ENCODE measurements around the gene SMIM9. TPM values are rescaled to one million over a fixed set of nuclear protein-coding genes. Genes with fewer than 3 reads are reported as not detected.

SMIM9 gene
- total RNA-seq, 1 experiment from 2014 or later = not detected

GRCh38 chrX:154804261-154804956, 30.1 kb downstream of the SMIM9 start:
- Histone ChIP-seq H3K4me3 (replicated peaks in 1 of 2; ENCODE audit: low read depth in 1 of 2, low read length in 2 of 2) (peak overlapping the region; percentile 47 to 62), H3K27me3 (ENCODE audit: insufficient read depth, low read length) (no peaks in the 10 kb centered on the region), H3K9me3 (ENCODE audit: control insufficient read depth in 1 of 2, insufficient read depth in 1 of 2, low read depth in 1 of 2, low read length in 2 of 2) (no peaks in the 10 kb centered on the region), H3K9me2 (ENCODE audit: insufficient read depth) (no peaks in the 10 kb centered on the region), H3K79me2 (ENCODE audit: insufficient read depth, low read length) (no peaks in the 10 kb centered on the region), H3K4me1 (ENCODE audit: control insufficient read depth in 1 of 2, insufficient read depth in 2 of 2, low read length in 2 of 2) (peaks cover 11 to 27% of the 10 kb centered on the region in 2 experiments), H3K27ac (ENCODE audit: low read depth, low read length) (no peak overlapping the region), H3K9ac (ENCODE audit: low read length) (peak overlapping the region; percentile 52), H3K4me2 (ENCODE audit: low read length) (peak overlapping the region; percentile 82), H3K36me3 (ENCODE audit: control insufficient read depth in 1 of 2, insufficient read depth in 2 of 2, low read length in 2 of 2) (no peaks in the 10 kb centered on the region), H2AFZ (ENCODE audit: low read depth, low read length, poor library complexity, severe bottlenecking) (no peak overlapping the region), H4K20me1 (ENCODE audit: insufficient read depth) (no peaks in the 10 kb centered on the region)
- RAD21 ChIA-PET (ENCODE audit: low non-redundant PET in 1 of 2, low total read pairs in 2 of 2, uncharacterized antibody in 2 of 2, unreplicated experiment in 2 of 2) = no interaction called here
- CTCF ChIA-PET = no interaction called here
- TSS peak; percentile 41 for BruUV-seq (replicated peaks)
- POLR2A ChIA-PET = no interaction called here
- TF ChIP-seq RAD21 (IDR thresholded peaks at IDR 0.05; ENCODE audit: low read depth) (no peak), CEBPB (IDR thresholded peaks at IDR 0.05; ENCODE audit: low read depth) (no peak), YY1 (IDR thresholded peaks at IDR 0.05; ENCODE audit: extremely low read depth, insufficient replicate concordance, low read depth, low read length) (no peak), POLR2A (IDR thresholded peaks at IDR 0.05; ENCODE audit: borderline replicate concordance, extremely low read depth, insufficient read depth, insufficient read length) (no peak), JUND (IDR thresholded peaks at IDR 0.05) (no peak), ZNF274 (IDR thresholded peaks at IDR 0.05; ENCODE audit: low read depth, low read length) (no peak), CTCF (IDR thresholded peaks at IDR 0.05 in 2 of 3, conservative IDR thresholded peaks at IDR 0.05 in 1 of 3; ENCODE audit: borderline replicate concordance in 1 of 3, insufficient read depth in 1 of 3, low read depth in 2 of 3, low read length in 2 of 3) (no peak), EGR1 (IDR thresholded peaks at IDR 0.05; ENCODE audit: low read depth) (no peak), TCF7L2 (IDR thresholded peaks at IDR 0.05; ENCODE audit: borderline replicate concordance, extremely low read depth, insufficient read depth, insufficient read length) (no peak), ELF1 (IDR thresholded peaks at IDR 0.05; ENCODE audit: borderline replicate concordance, low read depth) (no peak), MAX (IDR thresholded peaks at IDR 0.05) (no peak), ATF3 (IDR thresholded peaks at IDR 0.05) (no peak), ZFX (IDR thresholded peaks at IDR 0.05) (no peak), ZBTB33 (IDR thresholded peaks at IDR 0.05; ENCODE audit: extremely low read depth, insufficient replicate concordance, low read length) (no peak), CBX3 (IDR thresholded peaks at IDR 0.05; ENCODE audit: low read depth) (no peak), FOSL1 (IDR thresholded peaks at IDR 0.05; ENCODE audit: low read depth) (no peak), REST (IDR thresholded peaks at IDR 0.05; ENCODE audit: low read depth) (no peak), EZH2phosphoT487 (IDR thresholded peaks at IDR 0.05; ENCODE audit: borderline replicate concordance) (no peak)
- DNase-seq (ENCODE audit: low read depth, low spot score) (no peak), ATAC-seq (no peak)
- intact Hi-C loops (cut with micrococcal nuclease) = no loop called here
